Motor neuron (in vitro differentiated cells): ENCODE results near the gene SHLD2. TPM values are rescaled to one million over a fixed set of nuclear protein-coding genes. Genes with fewer than 3 reads are reported as not detected.
"Not testable (repeated sequence)": the region's sequence is repeated elsewhere in the genome, so short reads cannot be mapped to it uniquely, and the experiment has no call there.

Source experiments
- ATAC-seq, 8 experiments: fragments of 200-7000 bp; cut with Tn5 transposase; replicated peaks in 6 of 8; 2 replicates each; pipeline ENCODE4 v1.8.0; 2021; ENCODE audit warnings: mild to moderate bottlenecking in 8 of 8, moderate library complexity in 8 of 8
- H3K27ac ChIP-seq, 2 donors: fragments of 250-450 bp; sonication (Bioruptor Pico); 2 replicates each; pipeline ENCODE4 v1.9.0; 2021; ENCODE audit warnings: antibody characterized with exemption in 2 of 2, mild to moderate bottlenecking in 2 of 2, moderate library complexity in 1 of 2
- H3K4me1 ChIP-seq, 2 donors: fragments of 250-450 bp; sonication (Bioruptor Pico); replicated peaks in 1 of 2; 2 replicates each; pipeline ENCODE4 v1.6.1; 2021; ENCODE audit warnings: antibody characterized with exemption in 2 of 2, mild to moderate bottlenecking in 2 of 2, moderate library complexity in 1 of 2
- H3K4me3 ChIP-seq, 5 donors: fragments of 250-450 bp; sonication (Bioruptor Pico); 2 replicates each; pipeline ENCODE4 v1.9.0; 2021; ENCODE audit warnings: antibody characterized with exemption in 5 of 5, mild to moderate bottlenecking in 5 of 5, moderate library complexity in 4 of 5
- WGBS, 10 experiments: fragments of 450-650 bp; shearing (Covaris generic); methylation state at CpG; one replicate each; pipeline ENCODE4 v1.0.0; 2022; 5-methylcytosine and 5-hydroxymethylcytosine counted together
- in situ Hi-C, 9 experiments: fragments of 400-800 bp; cut with MboI; loops; one replicate each; pipeline ENCODE4 v1.15.0; 2021; ENCODE audit warnings: low sequenced_read_pairs in 9 of 9, low pct_unique_long_range_greater_than_20kb in 2 of 9; ENCODE audit not compliant: unreplicated experiment in 9 of 9
- total RNA-seq, 8 experiments: library from RNA; unstranded; fragments of 300-600 nt; gene quantifications; 2 replicates each; pipeline versions ENCODE4 v1.2.3 to v1.2.4, GENCODE V29; 2022

Gene SHLD2
- total RNA-seq, 8 experiments from 2014 or later, result 12.5 to 37.2 (median 18.3) TPM

DNA sequence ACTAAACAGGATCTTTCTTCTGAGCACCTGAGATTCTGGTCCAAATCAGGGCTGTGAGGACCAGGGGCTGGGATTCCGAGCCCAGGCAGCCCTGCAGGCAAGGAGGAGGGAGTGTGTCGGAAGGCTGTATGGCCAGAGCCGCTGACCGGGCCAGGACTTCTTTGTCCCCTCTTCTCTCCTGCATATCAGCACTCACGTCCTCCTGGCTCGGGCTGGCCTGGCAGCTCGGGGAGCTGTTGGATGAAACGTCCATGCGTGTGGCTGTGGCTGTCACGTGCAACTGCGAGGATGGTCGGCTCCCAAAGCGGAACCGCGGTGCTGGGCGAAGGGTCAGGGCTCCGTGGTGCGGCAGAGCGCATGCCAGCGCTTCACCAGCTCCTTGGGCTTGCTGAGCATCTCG lies 118.8 kb downstream of the SHLD2 start:
- ATAC-seq, in situ Hi-C loops, H3K27ac ChIP-seq, H3K4me3 ChIP-seq, H3K4me1 ChIP-seq: not testable (repeated sequence)
- WGBS, 10 experiments, result no CpG with 5 or more reads among the region's 21 CpGs

DNA sequence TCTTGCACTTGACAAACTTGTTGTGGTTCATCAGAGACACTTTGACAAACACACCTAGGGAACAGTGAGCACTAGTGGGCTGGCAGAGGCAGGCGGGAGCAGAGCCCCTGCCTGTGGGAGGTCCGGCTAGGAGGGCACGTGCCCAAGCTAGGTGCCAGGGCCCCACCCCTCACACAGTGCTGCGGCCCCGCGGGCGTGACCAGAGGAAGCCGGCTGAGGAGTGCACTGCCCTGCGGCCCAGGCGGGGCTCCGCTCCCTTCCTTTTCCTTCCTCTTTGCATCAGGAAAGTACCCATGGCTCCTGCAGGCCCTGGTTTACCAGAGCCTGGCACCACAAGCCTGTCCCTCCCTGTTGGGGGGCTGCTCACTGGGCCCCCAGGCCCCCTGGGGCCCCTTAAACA lies 121.1 kb downstream of the SHLD2 start:
- in situ Hi-C loops, H3K4me3 ChIP-seq, H3K4me1 ChIP-seq, H3K27ac ChIP-seq: not testable (repeated sequence)
- WGBS, 10 experiments, result 100% methylated on average over 1 of the region's 11 CpGs; no CpG with 5 or more reads in 9 of the 10 experiments
- peak in 1 of 8 experiments; percentile 21 for ATAC-seq

GRCh38 chr10:87219370-87219769 lies 124.4 kb downstream of the SHLD2 start:
- H3K27ac ChIP-seq, H3K4me3 ChIP-seq, H3K4me1 ChIP-seq, in situ Hi-C loops, ATAC-seq: not testable (repeated sequence)
- no CpG with 5 or more reads among the region's 5 CpGs for WGBS, 10 experiments

DNA sequence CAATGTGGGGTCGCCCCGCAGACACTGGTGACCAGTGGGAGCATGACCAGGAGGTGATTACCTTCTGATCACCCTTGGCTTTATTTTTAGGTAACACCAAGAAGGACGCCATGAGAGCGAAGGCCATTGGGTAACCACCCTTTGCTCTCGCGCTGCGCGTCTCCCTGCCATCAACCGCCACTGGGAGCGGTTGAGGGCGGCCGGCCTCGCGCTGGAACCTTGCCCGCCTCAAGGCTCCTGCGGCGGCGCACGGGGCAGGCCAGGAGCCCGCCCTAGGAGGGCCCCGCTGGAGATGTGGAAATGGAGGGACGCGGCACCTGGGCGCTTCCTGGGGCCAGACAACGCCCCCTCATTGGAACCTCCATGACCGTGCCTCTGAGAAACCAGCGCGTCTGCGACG lies 127.8 kb downstream of the SHLD2 start:
- H3K4me1 ChIP-seq, H3K4me3 ChIP-seq, in situ Hi-C loops, ATAC-seq, H3K27ac ChIP-seq: not testable (repeated sequence)
- no CpG with 5 or more reads among the region's 30 CpGs for WGBS, 10 experiments

GRCh38 chr10:87225148-87225547 lies 130.1 kb downstream of the SHLD2 start, which contains the start of gene NUTM2A:
Gene NUTM2A (plus strand): TSS chr10:87225448. CDS start chr10:87225831, 383 bp downstream.
- no CpG with 5 or more reads among the region's 3 CpGs for WGBS, 10 experiments
- H3K27ac ChIP-seq, ATAC-seq, H3K4me3 ChIP-seq, in situ Hi-C loops, H3K4me1 ChIP-seq: not testable (repeated sequence)

- in situ Hi-C loops, H3K27ac ChIP-seq, H3K4me3 ChIP-seq, ATAC-seq, H3K4me1 ChIP-seq: not testable (repeated sequence)
- WGBS, 10 experiments, result no CpG with 5 or more reads among the region's 20 CpGs
Observed at GRCh38 chr10:87228247-87228646, 133.2 kb downstream of the SHLD2 start.

DNA sequence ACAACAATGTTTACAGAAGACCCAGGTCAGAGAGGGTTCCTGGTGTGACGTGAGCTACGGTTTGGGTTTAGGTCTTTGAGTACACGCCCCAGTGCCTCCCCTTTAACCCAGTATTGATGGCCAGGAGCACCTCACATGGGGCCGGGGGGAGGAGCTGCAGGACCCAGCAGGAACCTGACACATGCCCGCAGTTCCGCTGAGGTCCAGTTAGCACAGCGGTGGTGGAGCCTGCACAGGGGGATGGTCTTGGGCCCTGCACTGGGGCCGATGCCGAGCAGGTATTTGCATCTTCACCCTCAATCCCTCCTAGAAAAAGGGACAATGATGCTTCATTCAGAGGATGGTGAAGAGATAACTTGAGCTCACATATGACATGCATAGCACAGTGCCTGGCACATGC lies 134.2 kb downstream of the SHLD2 start:
- 80% methylated on average over 1 of the region's 9 CpGs; no CpG with 5 or more reads in 9 of the 10 experiments for WGBS, 10 experiments
- H3K4me3 ChIP-seq, H3K4me1 ChIP-seq, H3K27ac ChIP-seq, in situ Hi-C loops, ATAC-seq: not testable (repeated sequence)

DNA sequence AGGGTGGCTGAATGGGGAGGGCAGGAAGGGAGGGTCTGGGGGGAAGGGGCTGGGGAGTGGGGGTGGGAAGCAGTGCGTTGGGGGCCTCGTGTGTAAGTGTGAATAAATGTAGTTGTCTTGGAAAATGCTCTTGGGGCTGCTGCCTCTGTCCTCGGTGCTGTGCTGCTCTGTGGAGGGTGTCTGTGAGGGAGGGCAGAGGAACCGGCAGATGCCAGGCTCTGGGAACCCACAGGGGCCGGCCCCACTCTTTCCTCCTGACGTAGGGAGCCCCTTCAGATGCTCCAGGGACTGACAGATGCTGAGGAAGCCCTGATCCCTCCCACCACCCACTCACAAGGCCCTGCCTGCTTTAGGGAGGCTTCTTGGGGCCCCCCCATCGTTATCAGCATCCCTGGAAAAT lies 139.8 kb downstream of the SHLD2 start:
- in situ Hi-C loops, ATAC-seq, H3K4me3 ChIP-seq, H3K27ac ChIP-seq, H3K4me1 ChIP-seq: not testable (repeated sequence)
- no CpG with 5 or more reads among the region's 7 CpGs for WGBS, 10 experiments

- H3K27ac ChIP-seq, H3K4me1 ChIP-seq, ATAC-seq, H3K4me3 ChIP-seq, in situ Hi-C loops: not testable (repeated sequence)
- WGBS, 10 experiments, result 100% methylated on average over 1 of the region's 5 CpGs; no CpG with 5 or more reads in 9 of the 10 experiments
Observed at GRCh38 chr10:87237244-87237643, 142.2 kb downstream of the SHLD2 start.

DNA sequence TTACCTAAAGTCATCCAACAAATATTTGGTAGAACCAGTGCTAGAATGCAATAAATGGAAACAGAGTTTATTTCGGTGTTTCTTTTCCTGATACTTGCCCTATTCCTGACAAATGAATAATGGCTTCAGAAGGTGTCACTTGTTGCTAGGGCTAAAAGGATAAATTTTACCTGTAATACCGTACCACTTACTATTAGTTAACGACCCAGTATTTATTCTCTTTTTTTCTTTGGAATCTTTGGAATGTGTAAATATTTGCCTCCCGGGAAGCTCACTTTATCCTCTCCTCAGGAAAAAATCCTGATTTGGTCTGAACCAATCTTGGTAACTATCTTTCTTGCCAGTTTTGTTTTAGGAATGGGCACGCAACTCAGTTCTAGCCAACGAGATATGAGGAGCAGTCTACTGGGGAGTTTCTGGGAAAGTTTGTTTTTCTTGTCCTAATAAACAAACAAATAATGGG lies 144.4 kb downstream of the SHLD2 start:
- no CpG with 5 or more reads among the region's 6 CpGs for WGBS, 10 experiments
- H3K27ac ChIP-seq, in situ Hi-C loops, ATAC-seq, H3K4me3 ChIP-seq, H3K4me1 ChIP-seq: not testable (repeated sequence)

Other genes starting within 250 kb of the SHLD2 start
- 10 to 100 TPM in 2 of 8 experiments, 1 to 10 TPM in 5, under 1 TPM in 1; 0.86 to 26.6 (median 3.0) TPM for gene MMRN2, start 137.6 kb upstream of the SHLD2 start, total RNA-seq
- 100 to 1,000 TPM in 7 of 8 experiments, 10 to 100 TPM in 1; 86.6 to 946 (median 637) TPM for gene SNCG, start 136.6 kb upstream of the SHLD2 start, total RNA-seq
- gene ADIRF, start 126.7 kb upstream of the SHLD2 start, total RNA-seq, result 10 to 100 TPM in 1 of 8 experiments, 1 to 10 TPM in 4, under 1 TPM in 2, not detected in 1; 0.49 to 63.7 (median 1.2) TPM
- not detected for gene FAM25A, start 74.9 kb upstream of the SHLD2 start, total RNA-seq
- gene GLUD1, start 363 bp upstream of the SHLD2 start, total RNA-seq, result 100 to 1,000 TPM in 4 of 8 experiments, 10 to 100 TPM in 4; 70.2 to 310 (median 102) TPM
- 1 to 10 TPM in 6 of 8 experiments, under 1 TPM in 1, not detected in 1; 0.56 to 4.8 (median 3.6) TPM for gene NUTM2A, start 130.2 kb downstream of the SHLD2 start, total RNA-seq